Activated naive CD8-positive, alpha-beta T cell treated with anti-CD3 and anti-CD28 coated beads, Interleukin-2, amount 50 U/mL, for 24 hours (primary cell): Measurements from ENCODE around the gene ZNF830.

ENCODE experiments used
- ATAC-seq: fragments of 150-1000 bp; cut with Tn5 transposase; one replicate; pipeline ENCODE4 v1.10.0; 2021
- DNase-seq: peaks from one replicate; pipeline ENCODE4 v3.0.0; 2021
- H3K27ac Mint-ChIP-seq: one replicate; pipeline ENCODE4 v1.8.0; 2021; ENCODE audit warnings: mild to moderate bottlenecking, mixed read lengths
- H3K27me3 Mint-ChIP-seq: one replicate; pipeline ENCODE4 v1.8.0; 2021; ENCODE audit warnings: mixed read lengths
- H3K36me3 Mint-ChIP-seq: one replicate; pipeline ENCODE4 v1.8.0; 2021; ENCODE audit warnings: low read depth, mixed read lengths
- H3K4me1 Mint-ChIP-seq: one replicate; pipeline ENCODE4 v1.8.0; 2021; ENCODE audit warnings: mixed read lengths
- H3K4me3 Mint-ChIP-seq: one replicate; pipeline ENCODE4 v1.8.0; 2021; ENCODE audit warnings: mild to moderate bottlenecking, moderate library complexity, mixed read lengths
- H3K9me3 Mint-ChIP-seq: one replicate; pipeline ENCODE4 v1.8.0; 2021; ENCODE audit warnings: mixed read lengths

ZNF830 gene

GRCh38 chr17:35002876-35003551 is 41.7 kb downstream of the ZNF830 start:
- Mint-ChIP-seq H3K4me3 (no peak overlapping the region), H3K9me3 (no peaks in the 10 kb centered on the region), H3K36me3 (peaks cover 32% of the 10 kb centered on the region), H3K27ac (no peak overlapping the region), H3K27me3 (no peaks in the 10 kb centered on the region), H3K4me1 (peaks cover 3% of the 10 kb centered on the region)
- DNase-seq: no peak
- ATAC-seq: no peak

DNA sequence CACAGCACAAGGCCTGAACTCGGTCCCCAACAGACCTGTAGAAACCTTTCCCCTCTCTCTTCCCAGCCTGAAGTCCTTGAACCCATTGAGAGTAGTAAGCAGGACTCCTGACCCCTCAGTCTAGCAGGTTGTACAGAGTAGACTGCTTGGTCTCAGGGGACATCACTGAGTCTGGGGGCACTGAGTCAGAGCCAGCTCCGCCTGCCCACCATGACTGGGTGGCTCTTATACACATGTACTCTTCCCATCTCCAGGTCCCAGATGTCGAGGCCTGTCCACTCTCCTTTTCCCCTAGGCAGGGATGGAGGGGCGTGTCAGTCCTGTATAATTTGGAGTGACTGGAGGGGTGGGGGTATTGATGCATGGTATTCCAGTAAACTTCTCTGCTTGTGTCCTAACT is 42.4 kb downstream of the ZNF830 start:
- Mint-ChIP-seq H3K4me3 (no peak overlapping the region), H3K4me1 (no peaks in the 10 kb centered on the region), H3K36me3 (peaks cover 33% of the 10 kb centered on the region), H3K27me3 (no peaks in the 10 kb centered on the region), H3K27ac (no peak overlapping the region), H3K9me3 (no peaks in the 10 kb centered on the region)
- DNase-seq (no peak), ATAC-seq (no peak)

GRCh38 chr17:35006345-35006744 is 45.0 kb downstream of the ZNF830 start:
- Mint-ChIP-seq H3K27me3 (no peaks in the 10 kb centered on the region), H3K4me3 (no peak overlapping the region), H3K4me1 (no peaks in the 10 kb centered on the region), H3K27ac (no peak overlapping the region), H3K9me3 (no peaks in the 10 kb centered on the region), H3K36me3 (peaks cover 28% of the 10 kb centered on the region)
- DNase-seq: no peak
- ATAC-seq: no peak

DNA sequence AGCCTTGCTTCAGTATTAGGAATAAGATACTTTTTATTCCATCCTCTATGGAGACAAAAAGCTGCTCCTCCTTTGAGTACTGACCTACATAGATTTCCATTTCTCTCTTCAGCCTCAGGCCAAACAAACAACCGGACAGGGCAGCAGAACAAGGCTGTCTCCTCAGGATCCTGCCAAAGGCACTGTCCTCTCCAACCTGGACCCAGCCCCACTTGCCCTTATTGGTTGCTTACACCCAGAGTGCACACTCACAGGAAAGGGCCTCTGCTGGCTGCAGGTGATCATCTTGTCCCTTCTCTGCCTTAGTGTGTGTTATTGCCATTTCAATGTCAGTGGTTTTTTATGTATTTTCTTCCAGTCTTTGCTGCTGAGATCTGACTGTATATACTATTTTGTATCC is 45.6 kb downstream of the ZNF830 start:
- Mint-ChIP-seq H3K4me3 (no peak overlapping the region), H3K4me1 (no peaks in the 10 kb centered on the region), H3K36me3 (peaks cover 25% of the 10 kb centered on the region), H3K27ac (peak overlapping the region; percentile 47), H3K9me3 (no peaks in the 10 kb centered on the region), H3K27me3 (no peaks in the 10 kb centered on the region)
- ATAC-seq (no peak), DNase-seq (no peak)

- peaks cover 21% of the 10 kb centered on the region for H3K36me3 Mint-ChIP-seq
- DNase-seq (no peak), ATAC-seq (no peak)
- H3K9me3 Mint-ChIP-seq: no peaks in the 10 kb centered on the region
- no peak overlapping the region for H3K4me3 Mint-ChIP-seq
- no peaks in the 10 kb centered on the region for H3K27me3 Mint-ChIP-seq
- no peaks in the 10 kb centered on the region for H3K4me1 Mint-ChIP-seq
- no peak overlapping the region for H3K27ac Mint-ChIP-seq
These were observed 48.8 kb downstream of the ZNF830 start for GRCh38 chr17:35010093-35010492.

GRCh38 chr17:35011671-35012216 is 50.4 kb downstream of the ZNF830 start:
- H3K27me3 Mint-ChIP-seq: no peaks in the 10 kb centered on the region
- peaks cover 20% of the 10 kb centered on the region for H3K36me3 Mint-ChIP-seq
- H3K4me1 Mint-ChIP-seq: no peaks in the 10 kb centered on the region
- ATAC-seq (no peak), DNase-seq (no peak)
- no peaks in the 10 kb centered on the region for H3K9me3 Mint-ChIP-seq
- no peak overlapping the region for H3K4me3 Mint-ChIP-seq
- H3K27ac Mint-ChIP-seq: no peak overlapping the region
